H54 (cell line): ENCODE measurements around the gene CLDN10.
"Not testable (repeated sequence)": the region's sequence is repeated elsewhere in the genome, so short reads cannot be mapped to it uniquely, and the experiment has no call there.

Experiments
- DNase-seq: peaks from one replicate; pipeline ENCODE4 v3.0.0; 2011; ENCODE audit warnings: low spot score, mixed read lengths; ENCODE audit not compliant: insufficient read length
- FAIRE-seq: peaks from 3 replicates; lab custom pipeline; 2011; peaks lifted over from hg19 to GRCh38; lab: Jason Lieb, UNC
- POLR2A ChIP-seq: IDR thresholded peaks from 2 replicates; pipeline ENCODE4 v1.6.1; 2011; ENCODE audit warnings: low read depth, mild to moderate bottlenecking, low read length

The CLDN10 gene, protein sequence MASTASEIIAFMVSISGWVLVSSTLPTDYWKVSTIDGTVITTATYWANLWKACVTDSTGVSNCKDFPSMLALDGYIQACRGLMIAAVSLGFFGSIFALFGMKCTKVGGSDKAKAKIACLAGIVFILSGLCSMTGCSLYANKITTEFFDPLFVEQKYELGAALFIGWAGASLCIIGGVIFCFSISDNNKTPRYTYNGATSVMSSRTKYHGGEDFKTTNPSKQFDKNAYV

DNA sequence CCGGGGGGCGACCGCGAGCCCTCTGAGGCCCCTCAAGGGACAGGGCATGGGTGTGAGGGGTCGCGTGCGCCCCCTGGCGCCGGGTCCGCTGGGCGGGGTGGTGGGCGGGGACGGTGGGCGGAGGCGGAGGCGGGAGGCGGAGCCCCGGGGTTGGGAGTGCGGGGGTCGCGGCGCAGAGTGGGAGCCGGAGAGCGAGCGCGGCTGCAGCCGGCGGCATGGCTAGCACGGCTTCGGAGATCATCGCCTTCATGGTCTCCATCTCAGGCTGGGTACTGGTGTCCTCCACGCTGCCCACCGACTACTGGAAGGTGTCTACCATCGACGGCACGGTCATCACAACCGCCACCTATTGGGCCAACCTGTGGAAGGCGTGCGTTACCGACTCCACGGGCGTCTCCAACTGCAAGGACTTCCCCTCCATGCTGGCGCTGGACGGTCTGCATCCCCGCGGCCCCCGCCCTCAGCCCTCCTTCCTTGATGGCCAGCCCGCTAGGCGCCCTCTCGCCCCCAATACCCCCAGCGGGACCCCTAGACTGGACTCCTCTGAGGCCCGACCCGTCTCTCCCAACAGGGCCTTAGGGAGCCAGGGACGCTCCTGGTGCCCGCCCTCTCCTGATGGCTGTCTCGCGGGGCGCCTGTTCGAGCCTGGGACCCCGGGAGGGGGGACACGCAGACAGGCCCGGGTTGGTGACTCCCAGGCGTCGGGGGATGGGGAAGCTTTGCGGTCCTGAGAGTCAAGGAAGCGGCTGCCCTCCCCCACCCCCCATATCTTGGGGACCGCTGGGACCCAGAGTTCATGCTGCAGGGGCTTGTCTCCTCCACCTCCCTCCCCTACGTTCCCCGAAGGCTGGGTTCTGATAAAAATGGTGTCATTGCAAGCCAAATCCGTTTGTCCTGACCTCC lies at the start of gene CLDN10:
Gene CLDN10 (plus strand): TSS at position 182 of the 903 bp plus-strand sequence. CDS start 34 bp downstream, at position 216.
- TF ChIP-seq POLR2A: no peak
- DNase-seq (no peak), FAIRE-seq (no peak)

DNA sequence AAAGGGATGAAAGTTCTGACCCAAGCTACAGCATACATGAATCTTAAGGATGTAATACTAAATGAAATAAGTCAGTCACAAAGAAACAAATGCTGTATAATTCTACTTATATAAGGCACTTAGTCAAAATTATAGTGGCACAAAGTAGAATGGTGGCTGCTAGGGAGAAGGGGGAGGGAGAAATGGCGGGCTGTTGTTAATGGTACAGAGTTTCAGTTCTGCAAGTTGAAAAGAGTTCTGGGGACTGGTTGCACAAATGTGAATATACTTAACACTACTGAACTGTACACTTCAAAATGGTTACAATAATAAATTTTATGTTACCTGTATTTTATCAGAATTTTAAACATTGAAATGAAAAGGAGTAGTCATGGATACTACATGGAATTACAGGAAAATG lies 48.9 kb upstream of the CLDN10 start:
- no peak for TF ChIP-seq POLR2A
- DNase-seq: no peak
- no peak for FAIRE-seq

DNA sequence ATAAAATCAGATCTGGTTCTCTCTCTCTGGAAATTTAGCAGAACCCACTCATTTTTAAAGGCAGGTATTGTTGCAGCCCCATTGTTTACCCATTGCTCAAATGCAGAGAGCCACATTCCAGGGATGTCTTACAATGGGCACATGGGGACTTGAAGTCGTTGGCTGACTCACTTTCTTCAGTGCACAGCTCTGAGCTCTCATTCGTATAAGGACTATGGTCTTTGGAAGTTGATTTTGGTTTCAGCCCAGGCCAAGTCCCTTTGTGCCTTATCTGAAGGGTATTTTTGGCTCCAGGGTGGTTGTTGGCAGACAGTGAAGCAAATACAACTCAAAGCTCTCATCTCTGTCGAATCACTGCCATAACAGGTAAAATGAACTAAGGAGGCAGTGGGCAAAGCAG lies 47.3 kb upstream of the CLDN10 start:
- no peak for TF ChIP-seq POLR2A
- FAIRE-seq: no peak

DNA sequence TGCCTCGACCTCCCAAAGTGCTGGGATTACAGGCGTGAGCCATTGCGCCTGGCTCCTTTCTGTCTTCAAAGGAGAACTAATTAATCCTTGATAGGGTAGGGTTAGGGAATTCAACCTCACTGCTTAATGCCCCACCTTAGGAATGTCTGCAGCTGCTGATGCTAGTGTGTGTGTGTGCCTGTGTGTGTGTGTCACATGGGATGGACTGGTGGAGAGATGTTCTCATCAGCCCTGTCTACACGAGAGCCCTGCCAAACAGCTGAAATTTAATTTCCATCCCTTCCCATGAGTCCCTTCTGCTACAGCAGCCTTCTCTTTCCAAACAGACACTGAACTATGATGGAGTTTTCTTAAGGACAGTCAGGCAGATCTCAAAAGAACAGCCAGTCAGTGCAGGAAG lies 46.5 kb upstream of the CLDN10 start:
- DNase-seq (no peak), FAIRE-seq (no peak)
- no peak for TF ChIP-seq POLR2A

More for the DNA sequence above, 47.3 kb upstream of the CLDN10 start:
- no peak for DNase-seq

DNA sequence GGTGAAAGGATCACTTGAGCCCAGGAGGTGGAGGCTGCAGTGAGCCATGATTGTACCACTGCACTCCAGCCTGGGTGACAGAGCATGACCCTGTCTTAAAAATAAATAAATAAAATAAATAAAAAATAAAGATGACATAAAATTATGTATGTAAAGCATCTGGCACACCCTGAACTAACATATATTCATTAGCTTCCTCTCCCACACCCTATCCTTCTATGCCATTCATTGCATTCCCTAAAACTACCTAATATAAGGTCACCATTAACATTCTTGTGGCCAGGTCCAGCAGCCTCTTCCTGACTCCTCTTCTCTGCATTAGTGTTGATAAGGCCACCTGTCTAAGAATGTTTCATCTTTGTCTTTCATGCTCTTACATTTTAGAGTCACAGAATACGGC lies 44.5 kb upstream of the CLDN10 start:
- no peak for TF ChIP-seq POLR2A
- DNase-seq (no peak), FAIRE-seq (no peak)

DNA sequence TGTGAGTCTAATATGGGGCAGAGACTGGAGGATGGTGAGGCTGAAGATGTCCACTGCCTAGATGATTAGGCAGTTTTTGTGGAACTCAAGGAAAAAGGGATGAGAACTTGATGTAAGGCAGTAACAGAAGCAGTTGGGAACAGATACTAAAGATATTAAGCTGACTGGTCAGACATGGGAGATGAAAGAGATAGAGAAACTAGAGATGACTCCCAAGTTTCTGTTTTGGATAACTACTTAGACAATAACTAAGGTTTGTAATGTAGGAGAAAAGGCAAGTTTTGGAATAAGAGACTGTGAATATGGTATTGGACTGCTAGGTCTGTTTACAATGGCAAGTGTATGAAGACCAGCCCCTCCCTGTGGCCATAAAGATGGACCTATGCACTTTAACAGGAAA lies 43.5 kb upstream of the CLDN10 start:
- TF ChIP-seq POLR2A: no peak
- peak; percentile 50 for FAIRE-seq
- DNase-seq: no peak

DNA sequence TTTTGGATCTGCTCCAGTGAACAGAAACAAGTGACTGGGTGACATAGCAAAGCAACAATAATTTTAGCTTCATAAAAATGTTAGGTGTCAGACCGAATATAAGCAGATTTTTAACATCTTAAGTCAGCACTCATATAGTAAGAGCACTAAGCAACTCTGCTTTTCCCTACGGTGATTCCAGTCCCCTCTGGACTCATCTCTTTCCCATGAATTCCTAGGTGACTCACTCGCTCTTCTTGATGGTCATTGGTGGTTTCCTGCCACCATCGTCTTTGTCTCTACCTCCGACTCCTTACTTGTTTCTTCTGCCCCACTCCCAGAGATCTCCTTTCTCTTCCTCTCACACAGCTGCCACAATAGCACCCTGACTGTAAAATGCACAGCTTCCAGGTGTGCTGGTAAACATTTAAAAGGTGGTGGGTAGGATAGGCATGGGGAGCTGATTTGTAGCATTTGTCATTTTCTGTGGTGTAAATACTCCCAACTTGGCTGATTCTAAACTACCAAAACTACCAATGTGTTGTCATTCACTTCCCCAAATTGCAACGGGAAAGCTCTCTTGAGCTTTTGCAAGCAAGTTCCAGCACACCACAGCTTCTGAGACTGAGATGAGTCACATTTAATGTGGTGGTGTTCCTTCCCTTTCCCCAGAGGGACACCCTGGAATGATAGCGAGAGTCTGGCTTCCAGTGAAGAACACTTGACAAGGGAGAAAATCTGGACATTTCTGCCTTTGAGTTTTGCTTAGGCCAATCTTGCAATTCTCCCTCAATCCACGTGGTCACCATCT lies 42.8 kb upstream of the CLDN10 start:
- no peak for TF ChIP-seq POLR2A
- DNase-seq (peak; percentile 38), FAIRE-seq (peak; percentile 95)

DNA sequence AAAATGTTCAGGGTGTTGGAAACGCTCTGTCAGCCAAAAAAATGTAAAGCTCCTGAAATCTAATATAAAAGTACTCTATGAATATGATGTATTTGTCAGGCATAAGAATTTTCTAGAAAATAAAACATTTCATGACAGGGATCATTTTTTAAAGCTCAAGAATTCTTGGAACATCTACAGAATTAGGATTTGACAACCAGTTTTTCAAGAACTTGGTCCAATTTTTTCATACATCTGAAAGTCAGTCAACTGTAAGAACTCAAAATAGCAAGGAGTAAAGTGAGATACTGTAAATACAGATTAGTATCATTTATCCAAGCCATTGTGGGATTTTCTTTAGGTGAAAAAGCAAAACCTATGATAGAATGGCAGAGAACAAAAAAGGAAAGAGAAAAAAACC lies 41.6 kb upstream of the CLDN10 start:
- FAIRE-seq (no peak), DNase-seq (no peak)
- no peak for TF ChIP-seq POLR2A

DNA sequence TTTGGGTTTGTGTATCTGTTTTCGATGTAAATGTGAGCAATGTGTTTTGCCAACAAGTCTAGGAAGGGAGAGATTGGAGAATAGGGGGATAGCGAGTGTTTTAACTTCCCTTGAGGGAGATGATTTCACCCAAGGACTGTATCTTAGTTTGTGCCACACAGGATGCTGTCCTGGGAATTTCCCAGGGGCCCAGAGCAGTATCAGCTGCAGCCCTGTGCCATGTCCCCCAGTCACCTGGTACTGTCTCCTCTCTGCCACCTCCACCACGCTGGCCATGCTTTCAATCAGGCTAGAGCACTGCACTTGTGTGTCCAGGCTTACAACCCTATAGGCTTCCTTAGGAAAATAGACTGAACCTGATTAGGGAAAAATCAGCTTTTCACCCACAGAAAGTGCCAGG lies 40.1 kb upstream of the CLDN10 start:
- no peak for TF ChIP-seq POLR2A
- no peak for DNase-seq
- no peak for FAIRE-seq

DNA sequence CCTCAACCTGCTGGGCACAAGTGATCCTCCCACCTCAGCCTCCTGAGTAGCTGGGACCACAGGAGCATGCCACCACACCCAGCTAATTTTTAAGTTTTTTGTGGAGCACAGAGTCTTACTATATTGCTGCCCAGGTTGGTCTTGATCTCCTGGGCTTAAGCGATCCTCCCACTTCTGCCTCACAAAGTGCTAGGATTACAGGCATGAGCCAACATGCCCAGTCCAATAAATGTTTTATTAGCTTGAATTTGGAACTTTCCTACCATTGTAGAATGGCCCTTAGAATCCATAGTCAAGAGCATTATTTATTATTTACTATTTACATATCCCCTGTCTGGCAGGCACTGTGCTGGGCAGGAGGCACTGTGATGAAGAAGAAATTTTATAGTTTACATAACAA lies 39.6 kb upstream of the CLDN10 start:
- FAIRE-seq: no peak
- no peak for TF ChIP-seq POLR2A

DNA sequence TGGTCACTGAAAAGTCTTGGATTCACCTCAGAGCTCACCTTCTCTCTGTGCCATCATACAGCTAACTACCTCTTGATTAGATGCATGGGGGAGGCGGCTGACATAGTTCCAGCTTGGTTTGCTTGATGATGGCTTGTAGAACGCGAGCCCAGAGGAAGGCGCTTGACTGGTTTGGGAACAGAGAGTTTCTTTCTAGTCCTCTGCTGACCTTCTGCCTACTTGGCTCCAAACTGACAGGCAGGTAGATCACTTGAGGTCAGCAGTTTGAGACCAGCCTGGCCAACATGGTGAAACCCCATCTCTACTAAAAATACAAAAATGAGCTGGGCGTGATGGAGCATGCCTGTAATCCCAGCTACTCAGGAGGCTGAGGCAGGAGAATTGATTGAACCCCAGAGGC lies 36.9 kb upstream of the CLDN10 start:
- FAIRE-seq, DNase-seq: not testable (repeated sequence)

More for the DNA sequence above, 39.6 kb upstream of the CLDN10 start:
- DNase-seq: no peak

DNA sequence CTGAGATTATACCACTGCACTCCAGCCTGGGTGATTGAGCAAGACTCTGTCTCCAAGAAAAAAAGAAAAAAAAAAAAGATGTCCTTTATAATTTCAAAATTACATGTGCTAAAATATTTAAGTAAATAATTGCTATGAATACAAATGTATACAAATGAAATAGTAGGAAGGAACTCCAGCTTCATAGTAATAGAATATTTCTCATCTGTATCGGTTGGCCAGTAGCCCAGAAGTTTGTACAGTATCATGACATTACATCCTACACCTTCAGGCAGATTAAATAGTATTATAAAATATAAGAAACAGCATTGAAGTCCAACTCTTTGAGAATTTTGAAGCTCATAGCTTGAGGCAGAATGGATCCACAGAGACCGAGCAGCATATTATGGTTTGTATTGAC lies 36.5 kb upstream of the CLDN10 start:
- FAIRE-seq (no peak), DNase-seq (no peak)
- no peak for TF ChIP-seq POLR2A

DNA sequence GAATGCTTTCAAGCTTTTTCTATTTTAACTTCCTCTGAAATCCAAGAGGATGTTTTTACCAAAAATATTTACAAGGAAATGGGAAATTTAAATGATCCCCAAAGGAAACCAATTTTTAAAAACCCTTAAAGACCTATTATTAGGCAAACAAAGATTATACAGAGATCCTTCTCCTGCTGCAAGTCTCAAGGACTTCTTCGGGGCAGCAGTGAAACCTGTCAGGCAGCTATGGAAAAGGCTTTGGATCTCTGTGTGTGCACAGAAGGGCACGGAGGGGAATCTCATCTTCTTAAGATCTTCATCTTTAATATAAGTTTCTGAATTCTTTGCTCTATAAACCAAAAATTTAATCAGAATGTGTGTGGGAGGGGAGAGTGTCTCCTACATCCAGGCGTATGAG lies 36.0 kb upstream of the CLDN10 start:
- no peak for TF ChIP-seq POLR2A
- DNase-seq (no peak), FAIRE-seq (no peak)

DNA sequence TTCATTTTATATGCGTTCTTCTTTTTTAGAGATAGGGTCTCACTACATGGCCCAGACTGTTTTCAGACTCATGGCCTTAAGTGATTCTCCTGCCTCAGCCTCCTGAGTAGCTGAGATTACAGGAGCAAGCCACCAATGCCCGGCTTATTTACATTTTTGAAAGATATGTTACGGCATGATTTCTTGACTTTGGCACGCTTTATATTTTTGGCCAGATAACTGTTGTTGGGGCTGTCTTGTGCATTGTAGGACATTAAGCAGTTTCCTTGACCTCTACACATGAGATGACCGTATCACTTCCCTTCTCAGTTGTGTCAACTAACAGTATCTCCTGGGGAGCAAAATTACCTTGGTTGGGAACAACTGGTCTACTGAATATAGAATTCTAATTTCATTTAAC lies 28.9 kb upstream of the CLDN10 start:
- no peak for TF ChIP-seq POLR2A
- FAIRE-seq (no peak), DNase-seq (no peak)
